Measurements from ENCODE around the gene CAMKK1.

The CAMKK1 gene

GRCh38 chr17:3815925-3816324, 76.9 kb downstream of the CAMKK1 start:
- no peak for TF ChIP-seq CTCF (IDR thresholded peaks at IDR 0.05; ENCODE audit: low read depth, low read length)
- H3K4me3 ChIP-seq (ENCODE audit: low read depth, low read length) = no peak overlapping the region

DNA sequence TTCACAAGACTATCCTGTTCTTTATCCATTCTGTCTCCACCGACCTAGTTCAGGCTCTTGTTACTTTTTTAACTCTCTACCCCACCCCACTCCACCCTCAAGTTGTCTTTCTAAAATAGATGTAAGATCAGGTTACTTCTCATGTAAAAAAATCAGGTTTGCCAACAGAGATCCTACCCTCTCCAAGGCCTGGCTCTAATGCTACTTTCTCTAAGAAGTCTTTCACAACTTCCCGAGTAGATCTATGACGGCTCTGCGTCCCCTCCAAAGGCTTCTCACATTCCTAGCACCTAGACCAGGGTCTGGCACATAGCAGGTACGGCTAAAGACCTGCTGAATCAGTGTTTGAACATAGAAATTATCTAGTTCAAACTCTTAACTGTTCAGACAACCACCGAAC, 77.7 kb downstream of the CAMKK1 start:
- no peak for TF ChIP-seq CTCF (IDR thresholded peaks at IDR 0.05; ENCODE audit: low read depth, low read length)

GRCh38 chr17:3814361-3814760, 78.5 kb downstream of the CAMKK1 start:
- TF ChIP-seq CTCF (IDR thresholded peaks at IDR 0.05; ENCODE audit: low read depth, low read length) = no peak

More for the DNA sequence above, 77.7 kb downstream of the CAMKK1 start:
- no peak overlapping the region for H3K4me3 ChIP-seq (ENCODE audit: low read depth, low read length)

DNA sequence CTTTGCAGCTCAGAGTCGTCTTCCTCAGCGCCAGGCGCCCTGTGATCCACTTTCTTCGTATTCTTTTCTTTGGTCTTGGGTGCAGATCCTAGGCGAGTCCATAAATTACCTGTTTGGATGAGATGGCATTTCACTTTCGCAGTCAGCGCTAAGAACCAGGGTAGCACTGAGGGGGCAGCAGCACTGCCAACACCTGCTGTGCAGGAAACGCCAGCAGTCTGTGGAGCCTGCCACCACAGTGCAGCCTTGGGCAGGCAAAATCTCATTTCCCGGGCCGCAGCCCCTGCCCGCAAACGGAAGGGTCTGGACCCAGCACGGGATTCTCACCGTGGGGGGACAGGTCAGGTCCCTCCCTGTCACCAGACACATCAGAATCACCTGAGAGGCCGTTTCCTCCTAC, 79.7 kb downstream of the CAMKK1 start:
- H3K4me3 ChIP-seq (ENCODE audit: low read depth, low read length) = no peak overlapping the region
- TF ChIP-seq CTCF (IDR thresholded peaks at IDR 0.05; ENCODE audit: low read depth, low read length) = no peak

More at GRCh38 chr17:3814361-3814760, 78.5 kb downstream of the CAMKK1 start:
- H3K4me3 ChIP-seq (ENCODE audit: low read depth, low read length) = no peak overlapping the region

DNA sequence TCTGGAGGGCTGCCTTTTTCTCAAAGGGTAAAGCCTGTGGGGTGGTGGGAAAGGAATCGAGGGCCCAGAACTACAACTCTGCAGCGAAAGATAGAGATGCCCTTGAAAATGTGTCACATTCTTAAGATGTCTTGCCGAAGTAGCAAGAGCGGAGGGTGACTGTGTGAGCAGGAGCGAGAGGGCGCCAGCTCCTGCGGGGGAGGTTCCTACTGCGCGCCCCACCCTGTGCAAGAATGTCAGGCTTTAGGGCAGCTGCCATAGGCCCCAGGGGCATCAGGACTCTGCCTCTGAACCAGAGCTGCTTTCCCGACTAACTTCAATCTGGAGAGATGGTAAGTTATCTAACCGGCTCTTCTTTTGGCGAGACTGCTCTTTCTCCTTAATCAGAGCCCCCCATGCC, 80.1 kb downstream of the CAMKK1 start:
- TF ChIP-seq CTCF (IDR thresholded peaks at IDR 0.05; ENCODE audit: low read depth, low read length) = no peak

DNA sequence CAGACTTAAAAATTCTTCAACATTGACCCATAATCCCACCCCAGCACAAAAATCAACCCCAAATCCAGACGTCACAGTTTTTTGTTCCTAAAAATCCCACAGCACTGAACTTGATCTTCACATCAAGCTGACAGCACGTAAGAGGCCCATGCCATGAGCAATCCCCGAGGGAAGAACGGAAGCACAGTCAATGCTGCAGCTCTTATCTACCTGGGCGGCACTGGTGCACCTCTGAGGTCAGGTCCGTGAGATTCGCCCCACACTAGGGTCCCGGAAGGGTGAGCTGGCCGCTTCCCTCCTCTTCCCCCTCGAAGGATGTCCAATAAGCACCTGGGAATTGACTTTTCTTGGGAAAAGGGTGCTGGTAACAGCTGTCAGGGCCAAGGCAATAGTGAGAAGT, 80.6 kb downstream of the CAMKK1 start:
- H3K4me3 ChIP-seq (ENCODE audit: low read depth, low read length) = no peak overlapping the region
- TF ChIP-seq CTCF (IDR thresholded peaks at IDR 0.05; ENCODE audit: low read depth, low read length) = no peak

More for the DNA sequence above, 80.1 kb downstream of the CAMKK1 start:
- H3K4me3 ChIP-seq (ENCODE audit: low read depth, low read length) = no peak overlapping the region

Measured in WI38 (cell line).